ENCODE measurements around the gene TMEM208.

The TMEM208 gene

GRCh38 chr16:67209565-67209964, 17.4 kb upstream of the TMEM208 start:
- no peak for DNase-seq (ENCODE audit: low spot score)

- DNase-seq (ENCODE audit: low spot score) = no peak
Measured at GRCh38 chr16:67210069-67210937, 16.6 kb upstream of the TMEM208 start.

GRCh38 chr16:67211674-67212073, 15.3 kb upstream of the TMEM208 start:
- DNase-seq (ENCODE audit: low spot score) = no peak

- DNase-seq (ENCODE audit: low spot score) = no peak
Measured at GRCh38 chr16:67212766-67213165, 14.2 kb upstream of the TMEM208 start.

- DNase-seq (ENCODE audit: low spot score) = no peak
Measured at GRCh38 chr16:67213197-67214019, 13.5 kb upstream of the TMEM208 start.

GRCh38 chr16:67215706-67216105, 11.2 kb upstream of the TMEM208 start:
- DNase-seq (ENCODE audit: low spot score) = no peak

- no peak for DNase-seq (ENCODE audit: low spot score)
Measured at GRCh38 chr16:67216612-67217490, 10.1 kb upstream of the TMEM208 start.

- DNase-seq (ENCODE audit: low spot score) = no peak
Measured at GRCh38 chr16:67223992-67224391, 2.9 kb upstream of the TMEM208 start.

GRCh38 chr16:67226295-67226803, 581 bp upstream of the TMEM208 start:
- no peak for DNase-seq (ENCODE audit: low spot score)

- DNase-seq (ENCODE audit: low spot score) = no peak
Measured at GRCh38 chr16:67227567-67227921, 614 bp downstream of the TMEM208 start.

GRCh38 chr16:67228034-67228785, 1.3 kb downstream of the TMEM208 start:
- DNase-seq (ENCODE audit: low spot score) = no peak

- no peak for DNase-seq (ENCODE audit: low spot score)
Measured at GRCh38 chr16:67228905-67229304, 2.0 kb downstream of the TMEM208 start.

GRCh38 chr16:67229906-67230808, 3.2 kb downstream of the TMEM208 start:
- no peak for DNase-seq (ENCODE audit: low spot score)

- no peak for DNase-seq (ENCODE audit: low spot score)
Measured at GRCh38 chr16:67230809-67231660, 4.1 kb downstream of the TMEM208 start.

- DNase-seq (ENCODE audit: low spot score) = no peak
Measured at GRCh38 chr16:67233596-67233995, 6.7 kb downstream of the TMEM208 start.

GRCh38 chr16:67234180-67234597, 7.3 kb downstream of the TMEM208 start:
- DNase-seq (ENCODE audit: low spot score) = no peak

GRCh38 chr16:67235816-67236562, 9.1 kb downstream of the TMEM208 start:
- DNase-seq (ENCODE audit: low spot score) = no peak
